HAP-1 (cell line): ENCODE data around the gene PCID2.
A peak's percentile ranks its signal among the peaks of the same experiment; 100 is the strongest.

Experiments
- DNase-seq, 2 experiments: peaks; one replicate each; pipeline ENCODE4 v3.0.0-alpha.2; 2016 to 2020; ENCODE audit warnings: low spot score in 2 of 2
- H3K27me3 ChIP-seq: fragments of 250-450 bp; sonication (Bioruptor Pico); 2 replicates; pipeline ENCODE4 v1.5.1; 2020; ENCODE audit warnings: low read depth, mild to moderate bottlenecking, moderate library complexity
- H3K36me3 ChIP-seq: fragments of 250-450 bp; sonication (Bioruptor Pico); replicated peaks from 2 replicates; pipeline ENCODE4 v1.5.1; 2020; ENCODE audit warnings: mild to moderate bottlenecking
- H3K4me1 ChIP-seq: fragments of 250-450 bp; sonication (Bioruptor Pico); 2 replicates; pipeline ENCODE4 v1.5.1; 2020; ENCODE audit warnings: mild to moderate bottlenecking
- H3K4me3 ChIP-seq: fragments of 250-450 bp; sonication (Bioruptor Pico); 2 replicates; pipeline ENCODE4 v1.5.1; 2020; ENCODE audit warnings: mild to moderate bottlenecking, moderate library complexity
- H3K9me3 ChIP-seq: fragments of 250-450 bp; sonication (Bioruptor Pico); 2 replicates; pipeline ENCODE4 v1.5.1; 2020; ENCODE audit warnings: mild to moderate bottlenecking, moderate library complexity
- in situ Hi-C: fragments of 300-500 bp; cut with MboI; formaldehyde crosslinking; loops from 3 replicates; pipeline ENCODE4 v1.14.3; 2020; ENCODE audit warnings: low sequenced_read_pairs, inconsistent platforms, mixed read lengths

The PCID2 gene

DNA sequence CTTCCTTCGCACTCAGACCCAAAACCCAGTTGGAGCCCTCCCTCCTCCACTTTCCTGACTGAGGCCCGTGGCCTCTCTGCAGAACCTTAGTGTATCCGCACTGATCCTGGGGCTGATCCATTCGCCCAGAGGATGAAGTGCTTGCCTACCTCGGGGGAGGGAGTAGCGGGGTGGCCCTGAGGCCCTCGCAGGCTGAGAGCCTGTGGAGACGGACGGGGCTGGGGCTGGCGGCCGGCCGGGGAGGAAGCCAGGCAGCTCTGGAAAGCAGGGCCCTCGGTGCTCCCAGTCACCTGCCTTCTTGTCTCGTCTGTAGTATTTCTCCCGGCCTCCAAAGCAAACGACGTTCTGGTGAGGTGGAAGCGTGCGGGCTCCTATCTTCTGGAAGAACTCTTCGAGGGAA is 48.8 kb downstream of the PCID2 start:
- peak in 1 of 2 experiments; percentile 9 for DNase-seq
- Histone ChIP-seq H3K9me3 (no peaks in the 10 kb centered on the region), H3K4me1 (peaks cover 2% of the 10 kb centered on the region), H3K36me3 (no peaks in the 10 kb centered on the region; the same call in 1 of the 2 replicates), H3K4me3 (no peak overlapping the region), H3K27me3 (peaks cover 9% of the 10 kb centered on the region)
- in situ Hi-C loops, result no loop called here

DNA sequence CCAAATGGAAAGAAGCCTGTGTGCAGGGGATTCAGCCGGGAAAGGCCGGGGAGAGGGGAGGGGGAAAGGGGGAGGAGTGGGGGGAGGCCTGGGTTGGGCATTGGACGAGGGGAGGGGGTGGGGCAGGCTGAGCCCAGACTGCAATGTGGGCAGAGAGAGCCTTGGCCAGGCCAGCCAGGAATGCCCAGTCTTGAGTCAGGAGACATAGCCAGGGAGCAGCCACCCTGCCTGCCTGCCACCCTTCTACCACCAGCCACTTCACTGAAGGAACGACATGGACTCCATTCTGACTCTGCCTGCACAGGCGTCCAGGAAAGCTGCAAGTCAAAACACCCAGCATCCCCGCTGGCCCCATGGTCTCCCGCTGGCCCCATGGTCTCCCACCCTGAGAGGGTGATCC is 49.5 kb downstream of the PCID2 start:
- Histone ChIP-seq H3K27me3 (peaks cover 9% of the 10 kb centered on the region), H3K4me1 (peaks cover 6% of the 10 kb centered on the region), H3K4me3 (no peak overlapping the region), H3K36me3 (no peaks in the 10 kb centered on the region; the same call in 1 of the 2 replicates), H3K9me3 (no peaks in the 10 kb centered on the region)
- in situ Hi-C loops, result no loop called here
- DNase-seq, result no peak

DNA sequence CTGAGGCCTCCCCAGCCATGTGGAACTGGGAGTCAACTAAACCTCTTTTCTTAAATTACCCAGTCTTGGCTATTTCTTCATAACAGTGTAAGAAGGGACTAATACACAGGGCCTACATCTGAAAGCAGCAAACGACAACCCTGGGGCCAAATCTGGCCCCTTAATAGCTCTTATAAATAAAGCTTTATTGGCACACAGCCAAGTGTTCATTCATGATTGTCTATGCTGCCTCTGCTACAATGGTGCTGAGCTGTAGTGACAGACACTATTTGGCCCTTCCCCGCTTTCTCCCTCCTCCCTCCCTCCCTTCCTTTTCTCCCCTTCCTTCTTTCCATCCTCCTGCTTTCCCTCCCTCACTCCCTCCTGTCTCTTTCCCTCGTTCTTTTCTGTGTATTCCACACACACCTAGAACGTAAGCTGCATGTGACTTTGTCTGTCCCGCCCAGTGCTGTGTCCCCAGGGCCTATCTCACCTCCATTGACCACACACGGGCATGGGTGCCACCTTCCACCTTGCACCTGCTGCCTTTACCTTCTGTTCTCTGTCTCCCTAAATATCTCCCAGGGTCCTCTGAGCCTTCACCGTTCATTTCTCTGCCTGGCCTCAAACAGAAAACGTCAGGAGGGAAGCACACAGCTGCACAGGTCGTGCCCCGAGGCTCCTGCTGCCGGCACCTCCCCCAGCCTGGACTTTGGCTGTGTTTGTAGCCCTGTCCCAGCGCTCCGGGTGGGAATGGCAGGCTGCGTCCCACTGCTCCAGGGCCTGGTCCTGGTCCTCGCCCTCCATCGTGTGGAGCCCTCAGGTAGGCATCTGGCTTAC is 50.3 kb downstream of the PCID2 start, which contains the start of gene PROZ:
TSS of gene PROZ (plus strand) at position 720 of the 819 bp plus-strand sequence. CDS start at position 733, 13 bp downstream.
- in situ Hi-C loops, result no loop called here
- H3K4me1 ChIP-seq, result peaks cover 12% of the 10 kb centered on the region
- DNase-seq, result peak in 1 of 2 experiments; percentile 9
- no peaks in the 10 kb centered on the region for H3K9me3 ChIP-seq
- H3K4me3 ChIP-seq, result no peak within 1 kb of the TSS
- no peaks in the 10 kb centered on the region; the same call in 1 of the 2 replicates for H3K36me3 ChIP-seq
- H3K27me3 ChIP-seq, result peaks cover 5% of the 10 kb centered on the region

DNA sequence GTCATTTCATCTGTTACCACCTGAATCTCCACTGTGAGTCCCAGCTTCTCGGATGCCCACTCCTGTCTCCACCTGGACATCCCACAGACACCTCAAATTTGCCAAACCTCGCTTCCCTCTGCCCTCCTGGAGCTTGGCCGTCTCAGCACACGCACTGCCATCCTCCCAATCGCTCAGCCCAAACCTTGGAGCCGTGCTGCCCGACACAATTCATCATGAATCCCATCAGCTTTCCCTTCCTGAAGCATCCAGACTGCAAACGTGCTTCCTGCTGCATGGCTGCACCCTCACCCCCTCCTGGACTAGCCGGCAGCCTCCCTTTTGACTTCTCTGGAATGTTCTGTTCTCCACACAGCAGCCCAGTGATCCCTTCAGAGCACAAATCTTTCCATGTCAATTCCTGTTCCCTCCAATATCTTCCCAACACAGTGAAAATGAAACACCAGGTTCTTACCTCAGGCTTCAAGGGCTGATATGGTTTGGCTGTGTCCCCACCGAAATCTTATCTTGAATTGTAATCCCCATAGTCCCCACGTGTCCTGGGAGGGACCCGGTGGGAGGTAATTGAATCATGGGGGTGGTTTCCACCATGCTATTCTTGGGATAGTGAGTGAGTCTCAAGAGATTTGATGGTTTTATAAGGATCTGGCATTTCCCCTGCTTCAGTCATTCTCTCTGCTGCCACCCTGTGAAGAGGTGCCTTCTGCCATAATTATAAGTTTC is 51.1 kb downstream of the PCID2 start:
- no peaks in the 10 kb centered on the region for H3K9me3 ChIP-seq
- no peak for DNase-seq
- in situ Hi-C loops, result no loop called here
- peaks cover 20% of the 10 kb centered on the region for H3K4me1 ChIP-seq
- peaks cover 3% of the 10 kb centered on the region for H3K27me3 ChIP-seq
- H3K4me3 ChIP-seq, result no peak overlapping the region
- H3K36me3 ChIP-seq, result no peaks in the 10 kb centered on the region; the same call in 1 of the 2 replicates

DNA sequence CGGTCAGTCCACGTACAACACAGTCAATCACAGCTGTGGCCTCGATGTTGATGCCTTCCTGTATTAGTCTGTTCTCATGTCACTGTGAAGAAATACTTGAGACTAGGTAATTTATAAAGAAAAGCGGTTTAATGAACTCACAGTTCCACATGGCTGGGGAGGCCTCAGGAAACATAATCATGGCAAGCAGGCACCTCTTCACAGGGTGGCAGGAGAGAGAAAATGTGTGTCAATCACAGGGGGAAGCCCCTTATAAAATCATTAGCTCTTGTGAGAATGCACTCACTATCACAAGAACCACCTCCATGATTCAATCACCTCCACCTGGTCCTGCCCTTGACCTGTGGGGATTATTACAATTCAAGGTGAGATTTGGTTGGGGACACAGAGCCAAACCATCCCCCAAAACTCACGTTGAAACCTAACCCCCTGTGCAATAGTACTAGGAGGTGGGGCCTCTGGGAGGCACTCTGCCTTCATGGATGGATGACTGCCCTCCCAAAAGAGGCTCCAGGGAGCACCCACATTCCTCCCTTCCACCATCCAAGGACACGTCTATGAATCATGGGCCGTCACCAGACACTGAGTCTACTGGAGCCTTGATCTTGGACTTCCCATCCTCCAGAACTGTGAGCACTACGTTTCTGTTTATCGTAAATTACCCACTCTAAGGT is 52.4 kb downstream of the PCID2 start:
- H3K36me3 ChIP-seq, result no peaks in the 10 kb centered on the region; the same call in 1 of the 2 replicates
- in situ Hi-C loops, result no loop called here
- no peak for DNase-seq
- no peaks in the 10 kb centered on the region for H3K9me3 ChIP-seq
- H3K4me1 ChIP-seq, result peaks cover 21% of the 10 kb centered on the region
- no peak overlapping the region for H3K4me3 ChIP-seq
- H3K27me3 ChIP-seq, result no peaks in the 10 kb centered on the region

DNA sequence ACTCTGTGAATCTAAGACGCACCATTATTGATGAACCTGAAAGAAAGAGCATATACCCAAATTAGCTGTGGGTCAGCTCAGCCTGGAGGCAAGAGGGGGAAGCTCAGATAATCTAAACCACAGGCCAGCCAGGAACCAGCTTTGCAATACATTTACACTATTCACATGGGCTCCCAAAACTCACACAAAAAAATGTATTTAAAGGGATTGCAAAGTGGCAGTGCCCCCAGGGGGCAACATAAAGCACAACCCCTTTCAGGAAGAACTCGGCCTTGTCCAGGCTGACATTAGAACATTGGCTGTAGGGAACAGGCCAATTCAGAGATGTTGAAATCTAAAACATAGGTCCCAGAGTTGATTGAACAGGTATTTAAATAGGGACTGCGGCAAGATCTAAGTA is 53.3 kb downstream of the PCID2 start:
- Histone ChIP-seq H3K27me3 (no peaks in the 10 kb centered on the region), H3K9me3 (no peaks in the 10 kb centered on the region), H3K4me3 (no peak overlapping the region), H3K4me1 (peaks cover 21% of the 10 kb centered on the region), H3K36me3 (no peaks in the 10 kb centered on the region; the same call in 1 of the 2 replicates)
- peak in 1 of 2 experiments; percentile 6 for DNase-seq
- in situ Hi-C loops, result no loop called here

DNA sequence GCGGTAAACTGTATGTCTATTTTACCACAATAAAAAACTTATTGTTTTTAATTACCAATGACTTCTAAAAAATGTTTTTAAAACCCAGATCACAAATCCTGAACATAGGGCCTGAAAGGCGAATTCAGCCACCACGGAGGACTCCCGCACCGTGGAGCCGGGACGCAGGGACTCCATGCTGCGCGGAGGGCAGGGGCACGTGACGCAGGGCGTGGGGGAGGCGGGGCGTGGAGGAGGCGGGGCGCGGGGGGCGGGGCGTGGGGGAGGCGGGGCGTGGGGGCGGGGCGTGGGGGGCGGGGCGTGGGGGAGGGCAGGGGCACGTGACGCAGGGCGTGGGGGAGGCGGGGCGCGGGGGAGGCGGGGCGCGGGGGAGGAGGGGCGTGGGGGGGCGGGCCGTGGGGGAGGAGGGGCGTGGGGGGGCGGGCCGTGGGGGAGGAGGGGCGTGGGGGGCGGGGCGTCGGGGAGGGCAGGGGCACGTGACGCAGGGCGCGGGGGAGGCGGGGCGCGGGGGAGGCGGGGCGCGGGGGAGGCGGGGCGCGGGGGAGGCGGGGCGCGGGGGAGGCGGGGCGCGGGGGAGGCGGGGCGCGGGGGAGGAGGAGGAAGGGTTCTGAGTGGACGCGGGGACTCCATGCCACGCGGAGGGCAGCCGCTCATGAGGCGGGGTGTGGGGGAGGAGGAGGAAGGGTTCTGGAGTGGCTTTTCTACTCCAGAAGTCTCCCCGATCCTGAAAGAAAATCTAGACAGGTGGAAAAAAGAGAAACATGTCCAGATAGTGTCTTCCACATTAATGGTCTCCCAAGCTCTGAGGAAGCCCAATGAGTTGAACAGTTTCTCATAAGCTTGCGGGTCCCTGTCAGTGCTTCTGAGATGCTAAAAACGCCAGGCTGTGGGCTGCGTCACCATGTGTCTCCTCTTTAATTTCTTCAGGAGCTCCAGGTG is 54.4 kb downstream of the PCID2 start:
- Histone ChIP-seq H3K36me3 (no peaks in the 10 kb centered on the region; the same call in 1 of the 2 replicates), H3K9me3 (no peaks in the 10 kb centered on the region), H3K4me3 (peak overlapping the region; percentile 31), H3K27me3 (no peaks in the 10 kb centered on the region), H3K4me1 (peaks cover 21% of the 10 kb centered on the region)
- in situ Hi-C loops, result no loop called here
- peak; percentile 44 to 83 for DNase-seq

DNA sequence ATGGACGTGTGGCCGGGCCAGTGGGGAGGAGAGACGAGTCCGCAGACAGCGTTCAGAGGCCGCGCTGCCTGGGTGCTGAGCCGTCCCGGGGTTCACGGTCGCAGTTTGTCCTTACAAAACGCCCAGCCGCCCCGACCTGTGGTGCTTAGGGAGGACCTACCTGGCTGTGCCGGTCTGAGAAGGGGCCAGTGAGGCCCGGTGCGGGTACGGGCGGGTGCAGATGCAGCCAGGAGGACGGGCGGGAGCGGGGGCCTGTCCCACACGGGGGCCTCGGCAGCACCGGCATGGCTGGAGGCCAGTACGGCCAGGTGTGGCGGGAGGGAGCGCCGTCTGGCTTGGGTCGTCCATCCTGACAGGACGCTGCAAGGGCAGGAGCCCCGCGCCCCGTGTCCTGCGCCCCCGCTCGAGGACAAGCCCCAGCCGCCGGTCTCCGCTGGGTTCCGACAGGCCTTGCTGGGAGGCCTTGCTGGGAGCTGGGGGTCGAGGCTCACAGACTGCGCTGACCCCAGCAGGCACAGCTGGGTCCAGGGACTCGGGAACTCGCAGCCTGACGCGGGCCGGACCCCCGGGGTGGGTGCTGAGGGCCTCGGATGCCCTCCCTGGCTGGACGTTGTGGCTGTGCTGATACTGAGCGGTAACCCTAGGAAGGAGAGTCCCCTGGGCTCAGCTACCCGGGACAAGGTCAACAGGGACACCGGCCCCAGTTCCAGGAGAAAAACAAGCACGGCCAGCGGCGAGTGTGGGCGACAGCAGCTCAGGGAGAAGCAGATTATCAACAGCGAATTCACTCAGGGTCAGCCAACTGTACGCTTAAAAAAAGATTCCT is 55.3 kb downstream of the PCID2 start:
- H3K9me3 ChIP-seq, result no peaks in the 10 kb centered on the region
- H3K27me3 ChIP-seq, result no peaks in the 10 kb centered on the region
- in situ Hi-C loops, result no loop called here
- H3K4me1 ChIP-seq, result peaks cover 21% of the 10 kb centered on the region
- H3K4me3 ChIP-seq, result peak overlapping the region; percentile 31
- peak in 1 of 2 experiments; percentile 40 for DNase-seq
- no peaks in the 10 kb centered on the region; the same call in 1 of the 2 replicates for H3K36me3 ChIP-seq

DNA sequence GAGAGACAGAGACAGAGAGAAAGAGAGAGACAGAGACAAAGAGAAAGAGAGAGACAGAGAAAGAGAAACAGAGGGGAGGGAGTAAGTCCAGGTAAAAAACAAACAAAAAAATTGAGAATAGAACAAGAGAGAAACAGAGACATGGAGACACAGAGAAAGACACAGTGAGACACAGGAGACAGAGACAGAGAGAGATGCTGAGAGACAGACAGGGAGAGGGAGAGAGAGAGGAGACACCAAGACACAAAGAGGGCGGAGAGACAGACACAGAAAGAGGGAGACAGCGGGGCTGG is 55.8 kb downstream of the PCID2 start:
- H3K4me1 ChIP-seq, result peaks cover 21% of the 10 kb centered on the region
- in situ Hi-C loops, result no loop called here
- no peak for DNase-seq
- no peaks in the 10 kb centered on the region; the same call in 1 of the 2 replicates for H3K36me3 ChIP-seq
- peak overlapping the region; percentile 4; the same call in 1 of the 2 replicates for H3K4me3 ChIP-seq
- H3K9me3 ChIP-seq, result no peaks in the 10 kb centered on the region
- no peaks in the 10 kb centered on the region for H3K27me3 ChIP-seq

DNA sequence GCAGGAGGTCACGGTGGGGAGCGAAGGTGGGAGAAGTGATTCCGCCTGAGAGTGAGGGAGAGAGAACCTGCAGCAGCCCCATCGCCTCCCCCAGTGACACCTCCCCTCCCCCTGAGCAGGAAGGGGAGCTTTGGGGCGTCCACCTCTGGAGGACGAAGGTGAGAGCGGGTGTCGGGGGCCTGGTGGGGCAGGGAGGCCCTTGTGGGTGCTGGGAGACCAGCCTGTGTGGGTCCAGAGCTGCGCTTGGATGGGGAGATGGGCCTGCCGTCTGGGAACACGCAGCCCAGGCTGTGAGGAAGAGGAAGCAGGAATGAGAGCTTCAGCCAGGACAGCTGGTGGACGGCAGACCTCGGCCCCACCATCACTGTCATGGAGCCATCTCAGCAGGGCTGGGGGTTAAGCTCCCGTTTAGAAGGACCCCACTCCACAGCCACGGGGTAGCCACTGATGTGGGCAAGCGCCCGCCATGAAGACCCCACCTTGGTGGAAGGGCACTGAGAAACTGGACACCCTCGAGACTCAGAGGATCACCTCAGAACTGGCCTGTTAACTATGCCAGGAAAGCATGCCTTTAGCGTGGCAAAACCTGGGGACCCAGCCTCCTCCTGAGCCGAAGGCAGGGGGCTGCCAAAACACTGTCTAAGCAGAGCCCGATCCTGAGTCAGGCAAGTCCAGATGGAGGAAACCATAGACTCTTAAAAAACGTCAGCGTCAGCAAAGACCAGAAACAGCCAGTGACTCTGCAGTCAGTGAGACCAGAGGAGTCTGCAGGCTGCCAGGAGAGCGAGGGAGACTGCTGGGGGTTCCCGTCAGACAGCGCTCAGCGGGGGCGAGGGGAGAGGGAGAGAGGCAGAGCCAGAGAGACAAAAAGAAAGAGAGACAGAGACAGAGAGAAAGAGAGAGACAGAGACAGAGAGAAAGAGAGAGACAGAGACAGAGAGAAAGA is 56.5 kb downstream of the PCID2 start:
- Histone ChIP-seq H3K27me3 (no peaks in the 10 kb centered on the region), H3K4me1 (peaks cover 21% of the 10 kb centered on the region), H3K9me3 (no peaks in the 10 kb centered on the region), H3K36me3 (no peaks in the 10 kb centered on the region; the same call in 1 of the 2 replicates), H3K4me3 (no peak overlapping the region)
- in situ Hi-C loops, result no loop called here
- DNase-seq, result no peak

DNA sequence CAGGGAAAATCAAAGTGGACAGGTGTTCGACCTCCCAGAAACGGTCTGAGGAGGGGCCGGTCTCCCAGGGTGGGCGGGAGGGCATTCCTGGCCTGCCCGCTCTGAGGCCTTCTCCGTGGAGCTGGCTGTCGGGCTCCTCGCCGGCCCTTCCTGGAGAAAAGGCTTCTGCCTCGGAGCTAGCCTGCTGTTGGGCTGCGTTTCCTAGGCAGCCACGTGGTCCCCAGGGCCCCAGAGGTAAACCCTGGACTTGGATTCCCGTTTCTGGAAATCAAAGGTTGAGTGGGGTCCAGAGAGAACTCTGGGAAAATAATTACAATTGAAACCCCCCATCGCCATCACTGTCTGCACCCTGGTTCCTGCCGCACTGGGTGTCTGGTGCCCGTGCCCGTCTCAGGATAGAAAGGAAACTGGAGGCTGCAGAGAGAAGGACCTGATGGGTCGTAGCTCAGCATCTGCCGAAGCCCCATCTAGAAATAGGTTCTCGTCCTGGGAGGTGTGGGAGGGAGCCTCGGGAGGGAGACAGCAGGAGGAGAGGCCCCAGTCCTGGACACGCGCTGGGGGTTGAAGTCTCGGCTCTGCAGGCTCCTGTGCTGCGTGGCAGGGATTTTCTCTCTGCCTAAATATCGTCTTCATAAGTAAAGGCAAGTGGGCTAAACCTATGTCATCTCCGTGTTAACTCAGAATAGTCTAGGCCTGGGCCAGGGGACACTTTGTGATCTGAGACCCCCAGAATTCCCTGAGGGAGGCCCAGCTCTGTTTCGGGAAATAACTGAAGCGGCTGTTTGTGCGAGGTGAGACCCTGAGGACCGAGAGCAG is 57.7 kb downstream of the PCID2 start:
- Histone ChIP-seq H3K9me3 (no peaks in the 10 kb centered on the region), H3K4me1 (peaks cover 21% of the 10 kb centered on the region), H3K4me3 (no peak overlapping the region), H3K27me3 (no peaks in the 10 kb centered on the region), H3K36me3 (no peaks in the 10 kb centered on the region; the same call in 1 of the 2 replicates)
- in situ Hi-C loops, result no loop called here
- DNase-seq, result no peak
